CD14-positive monocyte (primary cell): Measurements from ENCODE around the gene ATP1A3. TPM values are rescaled to one million over a fixed set of nuclear protein-coding genes. Genes with fewer than 3 reads are reported as not detected.

ENCODE experiments used
- DNase-seq, 3 donors: peaks; one replicate each; pipeline ENCODE4 v3.0.0-alpha.2; 2011 to 2022
- H2AFZ ChIP-seq: 2 replicates; pipeline ENCODE4 v1.6.0; 2012; ENCODE audit warnings: mild to moderate bottlenecking, low read depth, low read length, inconsistent platforms; ENCODE audit not compliant: insufficient read depth, poor library complexity, severe bottlenecking
- H3K27ac ChIP-seq, 2 donors: 1 replicate in 1 of 2; 2 replicates in 1 of 2; pipeline ENCODE4 v1.5.1; 2012 to 2013; ENCODE audit warnings: low read length in 2 of 2, control low read depth in 1 of 2, inconsistent platforms in 1 of 2, low read depth in 1 of 2, mild to moderate bottlenecking in 1 of 2
- H3K27me3 ChIP-seq, 2 donors: one replicate each; pipeline versions ENCODE4 v1.6.0 to v1.6.1; 2011 to 2013; ENCODE audit warnings: low read length in 2 of 2; ENCODE audit not compliant: control insufficient read depth in 2 of 2, insufficient read depth in 2 of 2
- H3K36me3 ChIP-seq, 2 donors: replicated peaks in 1 of 2; 1 replicate in 1 of 2; 2 replicates in 1 of 2; pipeline versions ENCODE4 v1.5.1 to v1.6.1; 2012 to 2013; ENCODE audit warnings: low read length in 2 of 2, control low read depth in 1 of 2, inconsistent platforms in 1 of 2, mild to moderate bottlenecking in 1 of 2; ENCODE audit not compliant: insufficient read depth in 2 of 2, control insufficient read depth in 1 of 2
- H3K4me1 ChIP-seq, 2 donors: 1 replicate in 1 of 2; 2 replicates in 1 of 2; pipeline versions ENCODE4 v1.5.1 to v1.6.1; 2012 to 2013; ENCODE audit warnings: low read length in 2 of 2, control low read depth in 1 of 2, inconsistent platforms in 1 of 2, mild to moderate bottlenecking in 1 of 2, moderate library complexity in 1 of 2; ENCODE audit not compliant: insufficient read depth in 2 of 2, control insufficient read depth in 1 of 2
- H3K4me2 ChIP-seq: replicated peaks from 2 replicates; pipeline ENCODE3; 2012; ENCODE audit warnings: low read length, moderate library complexity, mild to moderate bottlenecking; ENCODE audit not compliant: poor library complexity, severe bottlenecking; ENCODE audit errors: extremely low read depth
- H3K4me3 ChIP-seq, 3 experiments: fragments of 200-600 bp in 1 of 3; sonication (generic) in 1 of 3; replicated peaks in 1 of 3; 1 replicate in 2 of 3; 2 replicates in 1 of 3; pipeline ENCODE4 v1.5.1; 2011 to 2013; ENCODE audit warnings: low read length in 3 of 3, mild to moderate bottlenecking in 3 of 3, control low read depth in 2 of 3, low read depth in 2 of 3, inconsistent platforms in 1 of 3, moderate library complexity in 1 of 3
- H3K79me2 ChIP-seq: 2 replicates; pipeline ENCODE4 v1.6.0; 2012; ENCODE audit warnings: mild to moderate bottlenecking, control low read depth, inconsistent platforms, low read length, moderate library complexity; ENCODE audit not compliant: insufficient read depth
- H3K9ac ChIP-seq: 2 replicates; pipeline ENCODE4 v1.6.0; 2017; ENCODE audit warnings: low read length, mild to moderate bottlenecking; ENCODE audit not compliant: insufficient read depth, poor library complexity, severe bottlenecking
- H3K9me3 ChIP-seq, 2 donors: replicated peaks in 1 of 2; 1 replicate in 1 of 2; 2 replicates in 1 of 2; pipeline versions ENCODE4 v1.5.1 to v1.6.1; 2012 to 2013; ENCODE audit warnings: low read length in 2 of 2, control low read depth in 1 of 2; ENCODE audit not compliant: control insufficient read depth in 1 of 2, insufficient read depth in 1 of 2
- H4K20me1 ChIP-seq: 2 replicates; pipeline ENCODE4 v1.6.0; 2012; ENCODE audit warnings: mild to moderate bottlenecking, low read length, control low read depth, moderate library complexity; ENCODE audit not compliant: insufficient read depth
- H3K27ac Mint-ChIP-seq, 7 donors: one replicate each; pipeline ENCODE4 v1.8.0; 2020; ENCODE audit warnings: mild to moderate bottlenecking in 7 of 7, mixed read lengths in 7 of 7, moderate library complexity in 6 of 7, inconsistent platforms in 2 of 7
- H3K27me3 Mint-ChIP-seq, 3 donors: one replicate each; pipeline ENCODE4 v1.8.0; 2021 to 2022; ENCODE audit warnings: low read depth in 3 of 3, mild to moderate bottlenecking in 3 of 3, mixed read lengths in 3 of 3, moderate library complexity in 3 of 3, inconsistent platforms in 1 of 3
- H3K36me3 Mint-ChIP-seq, 2 donors: one replicate each; pipeline ENCODE4 v1.8.0; 2020; ENCODE audit warnings: mixed read lengths in 2 of 2, inconsistent platforms in 1 of 2, mild to moderate bottlenecking in 1 of 2
- H3K4me1 Mint-ChIP-seq: one replicate; pipeline ENCODE4 v1.8.0; 2020; ENCODE audit warnings: mild to moderate bottlenecking, mixed read lengths
- H3K4me3 Mint-ChIP-seq, 2 donors: one replicate each; pipeline ENCODE4 v1.8.0; 2020; ENCODE audit warnings: mild to moderate bottlenecking in 2 of 2, mixed read lengths in 2 of 2, moderate library complexity in 1 of 2
- H3K9me3 Mint-ChIP-seq, 7 donors: one replicate each; pipeline ENCODE4 v1.8.0; 2020 to 2022; ENCODE audit warnings: mixed read lengths in 7 of 7, mild to moderate bottlenecking in 6 of 7, moderate library complexity in 6 of 7, inconsistent platforms in 2 of 7
- WGBS: methylation state at CpG from one replicate; pipeline ENCODE4 v1.1.5; 2013; ENCODE audit warnings: missing lambda C conversion rate; ENCODE audit not compliant: insufficient coverage; 5-methylcytosine and 5-hydroxymethylcytosine counted together
- intact Hi-C, 2 donors: fragments of 100-400 bp; cut with micrococcal nuclease; formaldehyde crosslinking; loops; one replicate each; pipeline versions ENCODE4 v1.15.0 to v1.15.1; 2023
- polyA plus RNA-seq, 3 donors: library from polyadenylated mRNA; depleted of rRNA in 1 of 3; unstranded in 2 of 3; stranded (reverse) in 1 of 3; fragments of 300-500 nt in 2 of 3; fragments of >200 nt in 1 of 3; fragmentation: Illumina TruSeq in 2 of 3; gene quantifications; 1 replicate in 2 of 3; 2 replicates in 1 of 3; pipeline ENCODE4 v1.2.3, GENCODE V29; 2012 to 2021
- TF ChIP-seq, protein P1 (sequence below): fragments of 200-600 bp; IDR thresholded peaks from one replicate; pipeline ENCODE4 v1.8.0; 2022; ENCODE audit warnings: antibody characterized with exemption, mild to moderate bottlenecking

Gene ATP1A3
- polyA plus RNA-seq, 3 donors, result 0.07 to 0.10 TPM; not detected in 1

DNA sequence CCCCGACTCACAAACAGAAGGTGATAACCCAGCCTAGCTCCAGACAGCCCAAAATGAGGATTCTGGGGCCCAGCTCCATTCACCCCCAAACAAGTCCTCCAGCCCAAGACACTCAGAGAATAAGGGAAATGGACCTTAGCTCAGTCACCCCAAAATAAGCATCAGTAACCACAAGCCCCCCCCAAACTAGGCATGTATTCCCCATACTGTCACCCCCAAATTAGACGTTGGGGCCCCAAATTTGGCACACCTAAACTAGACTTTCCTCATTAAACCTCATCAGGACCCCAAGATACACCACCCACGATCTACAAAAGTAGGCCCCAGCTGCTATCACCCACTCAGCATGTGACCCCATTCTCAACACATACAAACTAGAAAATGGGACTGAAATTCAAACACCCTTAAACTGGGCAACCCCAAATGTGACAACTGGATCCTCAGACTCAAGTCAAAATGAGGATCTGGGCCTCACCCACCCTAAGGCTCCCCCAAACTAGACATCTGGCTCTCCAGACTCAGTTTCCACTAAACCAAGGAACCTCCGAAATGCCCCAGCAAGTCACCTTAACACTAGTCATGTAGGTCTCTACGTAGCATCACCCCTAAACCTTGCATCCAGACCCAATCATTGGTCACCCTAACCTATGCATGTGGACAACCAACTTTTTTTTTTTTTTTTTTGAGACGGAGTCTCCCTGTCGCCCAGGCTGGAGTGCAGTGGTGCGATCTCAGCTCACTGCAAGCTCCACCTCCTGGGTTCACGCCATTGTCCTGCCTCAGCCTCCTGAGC, 52.4 kb downstream of the ATP1A3 start:
- H3K79me2 ChIP-seq, result no peaks in the 10 kb centered on the region
- H3K9ac ChIP-seq, result no peak overlapping the region
- H3K27ac Mint-ChIP-seq, result peak overlapping the region in 1 of 7 donors; percentile 7
- peaks cover 41 to 69% (median 45%) of the 10 kb centered on the region in 3 donors for H3K27me3 Mint-ChIP-seq
- WGBS, result 91% methylated on average over 4 of the region's 9 CpGs
- DNase-seq, result no peak
- peaks cover 16 to 36% of the 10 kb centered on the region in 2 donors for H3K27me3 ChIP-seq
- H3K36me3 ChIP-seq, result no peaks in the 10 kb centered on the region
- H3K27ac ChIP-seq, result no peak overlapping the region
- H3K4me2 ChIP-seq, result no peak overlapping the region
- peaks cover 3 to 8% of the 10 kb centered on the region in 2 donors for H3K36me3 Mint-ChIP-seq
- peaks cover 15% of the 10 kb centered on the region for H3K4me1 Mint-ChIP-seq
- TF ChIP-seq, protein P1, sequence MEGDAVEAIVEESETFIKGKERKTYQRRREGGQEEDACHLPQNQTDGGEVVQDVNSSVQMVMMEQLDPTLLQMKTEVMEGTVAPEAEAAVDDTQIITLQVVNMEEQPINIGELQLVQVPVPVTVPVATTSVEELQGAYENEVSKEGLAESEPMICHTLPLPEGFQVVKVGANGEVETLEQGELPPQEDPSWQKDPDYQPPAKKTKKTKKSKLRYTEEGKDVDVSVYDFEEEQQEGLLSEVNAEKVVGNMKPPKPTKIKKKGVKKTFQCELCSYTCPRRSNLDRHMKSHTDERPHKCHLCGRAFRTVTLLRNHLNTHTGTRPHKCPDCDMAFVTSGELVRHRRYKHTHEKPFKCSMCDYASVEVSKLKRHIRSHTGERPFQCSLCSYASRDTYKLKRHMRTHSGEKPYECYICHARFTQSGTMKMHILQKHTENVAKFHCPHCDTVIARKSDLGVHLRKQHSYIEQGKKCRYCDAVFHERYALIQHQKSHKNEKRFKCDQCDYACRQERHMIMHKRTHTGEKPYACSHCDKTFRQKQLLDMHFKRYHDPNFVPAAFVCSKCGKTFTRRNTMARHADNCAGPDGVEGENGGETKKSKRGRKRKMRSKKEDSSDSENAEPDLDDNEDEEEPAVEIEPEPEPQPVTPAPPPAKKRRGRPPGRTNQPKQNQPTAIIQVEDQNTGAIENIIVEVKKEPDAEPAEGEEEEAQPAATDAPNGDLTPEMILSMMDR, result no peak
- H3K9me3 Mint-ChIP-seq, result peaks cover 0 to 9% (median 4%) of the 10 kb centered on the region in 7 donors
- intact Hi-C loops, result no loop called here
- H4K20me1 ChIP-seq, result no peaks in the 10 kb centered on the region
- H3K4me3 ChIP-seq, result no peak overlapping the region
- peaks cover 0 to 4% of the 10 kb centered on the region in 2 donors for H3K9me3 ChIP-seq
- H3K4me1 ChIP-seq, result peaks cover 8 to 14% of the 10 kb centered on the region in 2 donors
- no peak overlapping the region for H2AFZ ChIP-seq
- H3K4me3 Mint-ChIP-seq, result peak overlapping the region in 1 of 2 donors; percentile 79

- H3K9me3 Mint-ChIP-seq, result peaks cover 0 to 9% (median 4%) of the 10 kb centered on the region in 7 donors
- no peak overlapping the region for H3K27ac ChIP-seq
- no peaks in the 10 kb centered on the region for H3K79me2 ChIP-seq
- H3K27me3 ChIP-seq, result peaks cover 16 to 42% of the 10 kb centered on the region in 2 donors
- no peak for DNase-seq
- TF ChIP-seq, protein P1, result no peak
- H3K27ac Mint-ChIP-seq, result no peak overlapping the region
- WGBS, result 9% methylated on average over 47 of the region's 53 CpGs
- peak overlapping the region; percentile 24 for H2AFZ ChIP-seq
- peak overlapping the region; percentile 63 for H3K4me2 ChIP-seq
- intact Hi-C loops, result no loop called here
- H3K4me3 ChIP-seq, result peak overlapping the region in 2 of 3 experiments; percentile 9 to 52
- H4K20me1 ChIP-seq, result no peaks in the 10 kb centered on the region
- no peak overlapping the region for H3K9ac ChIP-seq
- no peaks in the 10 kb centered on the region for H3K36me3 ChIP-seq
- peaks cover 44 to 75% (median 52%) of the 10 kb centered on the region in 3 donors for H3K27me3 Mint-ChIP-seq
- peaks cover 15% of the 10 kb centered on the region for H3K4me1 Mint-ChIP-seq
- peak overlapping the region; percentile 70 to 90 for H3K4me3 Mint-ChIP-seq
- H3K36me3 Mint-ChIP-seq, result peaks cover 3 to 8% of the 10 kb centered on the region in 2 donors
- peaks cover 0 to 4% of the 10 kb centered on the region in 2 donors for H3K9me3 ChIP-seq
- H3K4me1 ChIP-seq, result peaks cover 8 to 14% of the 10 kb centered on the region in 2 donors
These were observed 53.2 kb downstream of the ATP1A3 start for GRCh38 chr19:41940731-41941409.
